Ovary (tissue), 3 donors: ENCODE measurements around the gene LYPD8.

Source experiments
- EP300 ChIP-seq: sonication (generic); formaldehyde crosslinking; IDR thresholded peaks from one replicate; pipeline ENCODE4 v1.6.1; 2017; ENCODE audit warnings: antibody characterized with exemption
- POLR2A ChIP-seq: fragments of 450-650 bp; IDR thresholded peaks from one replicate; pipeline ENCODE4 v1.6.1; 2017; ENCODE audit warnings: antibody characterized with exemption, mild to moderate bottlenecking, moderate library complexity
- TF ChIP-seq, protein P1 (sequence below), 3 donors: fragments of 450-650 bp in 2 of 3; fragments of 200-600 bp in 1 of 3; IDR thresholded peaks; one replicate each; pipeline versions ENCODE4 v1.5.1 to v1.8.0; 2016 to 2022; ENCODE audit warnings: antibody characterized with exemption in 3 of 3, mild to moderate bottlenecking in 1 of 3
- donor health status: DM: no; HTN: no; CAD: no.

GRCh38 chr1:248710305-248710900 is 45.2 kb downstream of the LYPD8 start:
- no peak for TF ChIP-seq POLR2A
- TF ChIP-seq, protein P1, sequence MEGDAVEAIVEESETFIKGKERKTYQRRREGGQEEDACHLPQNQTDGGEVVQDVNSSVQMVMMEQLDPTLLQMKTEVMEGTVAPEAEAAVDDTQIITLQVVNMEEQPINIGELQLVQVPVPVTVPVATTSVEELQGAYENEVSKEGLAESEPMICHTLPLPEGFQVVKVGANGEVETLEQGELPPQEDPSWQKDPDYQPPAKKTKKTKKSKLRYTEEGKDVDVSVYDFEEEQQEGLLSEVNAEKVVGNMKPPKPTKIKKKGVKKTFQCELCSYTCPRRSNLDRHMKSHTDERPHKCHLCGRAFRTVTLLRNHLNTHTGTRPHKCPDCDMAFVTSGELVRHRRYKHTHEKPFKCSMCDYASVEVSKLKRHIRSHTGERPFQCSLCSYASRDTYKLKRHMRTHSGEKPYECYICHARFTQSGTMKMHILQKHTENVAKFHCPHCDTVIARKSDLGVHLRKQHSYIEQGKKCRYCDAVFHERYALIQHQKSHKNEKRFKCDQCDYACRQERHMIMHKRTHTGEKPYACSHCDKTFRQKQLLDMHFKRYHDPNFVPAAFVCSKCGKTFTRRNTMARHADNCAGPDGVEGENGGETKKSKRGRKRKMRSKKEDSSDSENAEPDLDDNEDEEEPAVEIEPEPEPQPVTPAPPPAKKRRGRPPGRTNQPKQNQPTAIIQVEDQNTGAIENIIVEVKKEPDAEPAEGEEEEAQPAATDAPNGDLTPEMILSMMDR (IDR thresholded peaks at IDR 0.05) = no peak
- no peak for TF ChIP-seq EP300
